ENCODE results near the gene MTPN.

DNA sequence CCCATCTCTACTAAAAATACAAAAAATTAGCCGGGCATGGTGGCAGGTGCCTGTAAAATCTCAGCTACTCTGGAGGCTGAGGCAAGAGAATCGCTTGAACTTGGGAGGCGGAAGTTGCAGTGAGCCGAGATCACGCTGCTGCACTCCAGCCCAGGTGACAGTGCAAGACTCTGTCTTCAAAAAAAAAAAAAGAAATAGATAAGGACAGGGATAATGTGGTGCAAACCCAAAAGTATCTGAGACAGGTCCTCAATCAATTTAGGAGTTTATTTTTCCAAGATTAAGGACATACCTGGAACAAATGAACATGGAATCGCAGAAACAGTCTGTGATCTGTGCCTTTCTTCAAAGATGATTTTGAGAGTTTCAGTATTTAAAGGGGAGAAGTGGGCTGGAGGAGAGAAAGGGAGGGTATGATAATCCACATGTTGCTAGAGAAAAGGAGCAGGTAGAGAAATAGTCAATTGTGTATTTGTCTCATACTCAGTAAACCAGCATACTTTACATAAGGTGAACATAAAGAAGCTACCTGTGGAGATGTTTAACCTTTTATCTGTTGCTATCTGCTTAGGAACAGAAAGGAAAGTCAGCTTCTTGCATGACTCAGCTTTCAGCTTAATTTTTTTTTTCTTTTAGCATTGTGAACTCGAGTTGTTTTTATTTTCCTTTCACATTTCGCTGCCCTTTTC, 4.9 kb upstream of the MTPN start:
- TF ChIP-seq POLR2AphosphoS5 (IDR thresholded peaks at IDR 0.05), result no peak
- no peak for TF ChIP-seq CTCF (IDR thresholded peaks at IDR 0.05)

All from breast epithelium (tissue), 3 donors.